ENCODE data around the gene PDE7B. TPM values are rescaled to one million over a fixed set of nuclear protein-coding genes. Genes with fewer than 3 reads are reported as not detected.
A peak's percentile ranks its signal among the peaks of the same experiment; 100 is the strongest.

The PDE7B gene
- total and polyA plus RNA-seq, 4 donors = 0.75 to 5.2 (median 1.3) TPM

GRCh38 chr6:135850882-135851281, 619 bp upstream of the PDE7B start:
- TF ChIP-seq HNF4A (conservative IDR thresholded peaks at IDR 0.05) = no peak
- TF ChIP-seq, protein P1, sequence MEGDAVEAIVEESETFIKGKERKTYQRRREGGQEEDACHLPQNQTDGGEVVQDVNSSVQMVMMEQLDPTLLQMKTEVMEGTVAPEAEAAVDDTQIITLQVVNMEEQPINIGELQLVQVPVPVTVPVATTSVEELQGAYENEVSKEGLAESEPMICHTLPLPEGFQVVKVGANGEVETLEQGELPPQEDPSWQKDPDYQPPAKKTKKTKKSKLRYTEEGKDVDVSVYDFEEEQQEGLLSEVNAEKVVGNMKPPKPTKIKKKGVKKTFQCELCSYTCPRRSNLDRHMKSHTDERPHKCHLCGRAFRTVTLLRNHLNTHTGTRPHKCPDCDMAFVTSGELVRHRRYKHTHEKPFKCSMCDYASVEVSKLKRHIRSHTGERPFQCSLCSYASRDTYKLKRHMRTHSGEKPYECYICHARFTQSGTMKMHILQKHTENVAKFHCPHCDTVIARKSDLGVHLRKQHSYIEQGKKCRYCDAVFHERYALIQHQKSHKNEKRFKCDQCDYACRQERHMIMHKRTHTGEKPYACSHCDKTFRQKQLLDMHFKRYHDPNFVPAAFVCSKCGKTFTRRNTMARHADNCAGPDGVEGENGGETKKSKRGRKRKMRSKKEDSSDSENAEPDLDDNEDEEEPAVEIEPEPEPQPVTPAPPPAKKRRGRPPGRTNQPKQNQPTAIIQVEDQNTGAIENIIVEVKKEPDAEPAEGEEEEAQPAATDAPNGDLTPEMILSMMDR (IDR thresholded peaks at IDR 0.05; ENCODE audit: low read depth, low read length, missing input control) = no peak
- TF ChIP-seq JUND (IDR thresholded peaks at IDR 0.05) = no peak
- TF ChIP-seq NR2F2 (IDR thresholded peaks at IDR 0.05) = no peak
- TF ChIP-seq, protein P2, sequence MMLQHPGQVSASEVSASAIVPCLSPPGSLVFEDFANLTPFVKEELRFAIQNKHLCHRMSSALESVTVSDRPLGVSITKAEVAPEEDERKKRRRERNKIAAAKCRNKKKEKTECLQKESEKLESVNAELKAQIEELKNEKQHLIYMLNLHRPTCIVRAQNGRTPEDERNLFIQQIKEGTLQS (IDR thresholded peaks at IDR 0.05) = no peak
- Histone ChIP-seq H3K9me3 (ENCODE audit: control insufficient read depth in 4 of 4, low read length in 3 of 4) (no peaks in the 10 kb centered on the region), H3K4me1 (ENCODE audit: control insufficient read depth in 4 of 4, insufficient read depth in 4 of 4, low read length in 3 of 4) (no peaks in the 10 kb centered on the region), H3K9ac (ENCODE audit: low read depth in 1 of 2, low read length in 2 of 2) (no peak overlapping the region), H3K36me3 (ENCODE audit: control insufficient read depth in 4 of 4, insufficient read depth in 3 of 4, low read depth in 1 of 4, low read length in 3 of 4) (no peaks in the 10 kb centered on the region), H3K27ac (ENCODE audit: low read depth in 1 of 2, low read length in 2 of 2) (no peak overlapping the region), H3K27me3 (ENCODE audit: control insufficient read depth in 4 of 4, insufficient read depth in 4 of 4, low read length in 3 of 4) (no peaks in the 10 kb centered on the region), H3K4me3 (ENCODE audit: low read depth in 1 of 3, low read length in 3 of 3) (no peak overlapping the region)
- DNase-seq (ENCODE audit: low spot score) = no peak
- WGBS = 79% methylated on average over 3 of the region's 3 CpGs

DNA sequence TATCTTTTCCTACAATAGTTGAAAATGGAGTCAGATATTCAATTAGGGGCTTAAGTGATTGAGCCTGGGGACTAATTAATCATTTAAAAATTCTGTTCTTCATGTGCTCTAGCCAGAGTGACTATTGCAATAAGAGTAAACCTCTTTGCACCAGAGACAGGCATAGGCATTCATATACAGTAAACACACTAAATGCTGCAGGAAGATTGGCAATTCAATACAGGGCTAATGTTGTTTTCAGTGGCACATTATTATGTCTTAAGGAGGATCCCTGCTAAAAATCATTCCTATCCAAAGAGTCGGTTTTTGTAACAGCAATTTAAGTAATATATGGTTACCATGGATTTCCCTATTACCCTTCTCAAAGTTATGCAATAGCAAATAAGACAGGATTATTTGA, 1.2 kb downstream of the PDE7B start:
- 45% methylated on average over 1 of the region's 1 CpG for WGBS
- H3K27ac ChIP-seq (ENCODE audit: low read depth in 1 of 2, low read length in 2 of 2) = no peak overlapping the region
- no peaks in the 10 kb centered on the region for H3K36me3 ChIP-seq (ENCODE audit: control insufficient read depth in 4 of 4, insufficient read depth in 3 of 4, low read depth in 1 of 4, low read length in 3 of 4)
- H3K27me3 ChIP-seq (ENCODE audit: control insufficient read depth in 4 of 4, insufficient read depth in 4 of 4, low read length in 3 of 4) = no peaks in the 10 kb centered on the region
- peak overlapping the region in 2 of 3 donors; percentile 15 to 33 for H3K4me3 ChIP-seq (ENCODE audit: low read depth in 1 of 3, low read length in 3 of 3)
- no peak for DNase-seq (ENCODE audit: low spot score)
- TF ChIP-seq FOXA1 (IDR thresholded peaks at IDR 0.05) = no peak
- no peak for TF ChIP-seq HNF4G (IDR thresholded peaks at IDR 0.05)
- TF ChIP-seq TAF1 (conservative IDR thresholded peaks at IDR 0.05) = no peak
- TF ChIP-seq, protein P3, sequence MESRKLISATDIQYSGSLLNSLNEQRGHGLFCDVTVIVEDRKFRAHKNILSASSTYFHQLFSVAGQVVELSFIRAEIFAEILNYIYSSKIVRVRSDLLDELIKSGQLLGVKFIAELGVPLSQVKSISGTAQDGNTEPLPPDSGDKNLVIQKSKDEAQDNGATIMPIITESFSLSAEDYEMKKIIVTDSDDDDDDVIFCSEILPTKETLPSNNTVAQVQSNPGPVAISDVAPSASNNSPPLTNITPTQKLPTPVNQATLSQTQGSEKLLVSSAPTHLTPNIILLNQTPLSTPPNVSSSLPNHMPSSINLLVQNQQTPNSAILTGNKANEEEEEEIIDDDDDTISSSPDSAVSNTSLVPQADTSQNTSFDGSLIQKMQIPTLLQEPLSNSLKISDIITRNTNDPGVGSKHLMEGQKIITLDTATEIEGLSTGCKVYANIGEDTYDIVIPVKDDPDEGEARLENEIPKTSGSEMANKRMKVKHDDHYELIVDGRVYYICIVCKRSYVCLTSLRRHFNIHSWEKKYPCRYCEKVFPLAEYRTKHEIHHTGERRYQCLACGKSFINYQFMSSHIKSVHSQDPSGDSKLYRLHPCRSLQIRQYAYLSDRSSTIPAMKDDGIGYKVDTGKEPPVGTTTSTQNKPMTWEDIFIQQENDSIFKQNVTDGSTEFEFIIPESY (IDR thresholded peaks at IDR 0.05) = no peak
- no peak for TF ChIP-seq FOXA2 (IDR thresholded peaks at IDR 0.05)
- no peak for TF ChIP-seq JUND (IDR thresholded peaks at IDR 0.05)
- no peak for TF ChIP-seq RAD21 (IDR thresholded peaks at IDR 0.05)
- TF ChIP-seq, protein P1 (IDR thresholded peaks at IDR 0.05; ENCODE audit: low read depth, low read length, missing input control) = no peak
- TF ChIP-seq YY1 (IDR thresholded peaks at IDR 0.05) = no peak
- TF ChIP-seq SP1 (IDR thresholded peaks at IDR 0.05) = no peak
- TF ChIP-seq RXRA (IDR thresholded peaks at IDR 0.05) = no peak
- no peak for TF ChIP-seq REST (IDR thresholded peaks at IDR 0.05)
- H3K9ac ChIP-seq (ENCODE audit: low read depth in 1 of 2, low read length in 2 of 2) = no peak overlapping the region
- no peaks in the 10 kb centered on the region for H3K9me3 ChIP-seq (ENCODE audit: control insufficient read depth in 4 of 4, low read length in 3 of 4)
- no peaks in the 10 kb centered on the region for H3K4me1 ChIP-seq (ENCODE audit: control insufficient read depth in 4 of 4, insufficient read depth in 4 of 4, low read length in 3 of 4)
